HG03442 (cell line): ENCODE data around the gene ITM2B.
A peak's percentile ranks its signal among the peaks of the same experiment; 100 is the strongest.
"Not testable (repeated sequence)": the region's sequence is repeated elsewhere in the genome, so short reads cannot be mapped to it uniquely, and the experiment has no call there.

Experiments used
- ATAC-seq: cut with Tn5 transposase; IDR thresholded peaks from one replicate; pipeline ENCODE4 v1.9.1; 2021; ENCODE audit warnings: mild to moderate bottlenecking, moderate library complexity; ENCODE audit not compliant: unreplicated experiment

ITM2B gene

GRCh38 chr13:48233046-48233888 lies at the start of gene ITM2B:
Gene ITM2B (plus strand): TSS chr13:48233206. CDS start chr13:48233361, 155 bp downstream.
- ATAC-seq, result peak; percentile 52

- peak; percentile 39 for ATAC-seq
These were observed 48.7 kb upstream of the ITM2B start for GRCh38 chr13:48184260-48184659.

GRCh38 chr13:48185018-48185417 lies 48.0 kb upstream of the ITM2B start:
- no peak for ATAC-seq

GRCh38 chr13:48186722-48187121 lies 46.3 kb upstream of the ITM2B start:
- ATAC-seq, result no peak

- ATAC-seq, result no peak
These were observed 44.9 kb upstream of the ITM2B start for GRCh38 chr13:48188131-48188530.

GRCh38 chr13:48188601-48189000 lies 44.4 kb upstream of the ITM2B start:
- ATAC-seq, result no peak

- no peak for ATAC-seq
These were observed 43.8 kb upstream of the ITM2B start for GRCh38 chr13:48189171-48189570.

GRCh38 chr13:48192411-48192935 lies 40.5 kb upstream of the ITM2B start:
- no peak for ATAC-seq

- peak; percentile 79 for ATAC-seq
These were observed 38.6 kb upstream of the ITM2B start for GRCh38 chr13:48194379-48194754.

- no peak for ATAC-seq
These were observed 33.5 kb upstream of the ITM2B start for GRCh38 chr13:48199404-48199946.

- ATAC-seq, result no peak
These were observed 32.0 kb upstream of the ITM2B start for GRCh38 chr13:48201044-48201443.

GRCh38 chr13:48207207-48207606 lies 25.8 kb upstream of the ITM2B start:
- ATAC-seq, result not testable (repeated sequence)

GRCh38 chr13:48210178-48210577 lies 22.8 kb upstream of the ITM2B start:
- peak; percentile 77 for ATAC-seq

- ATAC-seq, result no peak
These were observed 18.4 kb upstream of the ITM2B start for GRCh38 chr13:48214519-48215121.

GRCh38 chr13:48215511-48216203 lies 17.3 kb upstream of the ITM2B start:
- not testable (repeated sequence) for ATAC-seq

GRCh38 chr13:48216204-48216711 lies 16.7 kb upstream of the ITM2B start:
- ATAC-seq, result no peak

GRCh38 chr13:48220592-48220980 lies 12.4 kb upstream of the ITM2B start:
- peak; percentile 57 for ATAC-seq

- ATAC-seq, result no peak
These were observed 11.9 kb upstream of the ITM2B start for GRCh38 chr13:48220981-48221685.

- ATAC-seq, result no peak
These were observed 11.3 kb upstream of the ITM2B start for GRCh38 chr13:48221686-48222187.
